Right renal pelvis (tissue), 4 donors: ENCODE results near the gene ADD2. TPM values are rescaled to one million over a fixed set of nuclear protein-coding genes. Genes with fewer than 3 reads are reported as not detected.

ENCODE experiments used
- DNase-seq, 4 donors: peaks; one replicate each; pipeline ENCODE4 v3.0.0-alpha.2; 2013; ENCODE audit warnings: low read depth in 4 of 4, low spot score in 3 of 4, missing footprints in 1 of 4
- polyA plus RNA-seq, 4 donors: library from polyadenylated mRNA; unstranded; fragments of 120-200 nt; gene quantifications; one replicate each; pipeline ENCODE4 v1.2.1, GENCODE V29; 2013; ENCODE audit not compliant: insufficient read length in 4 of 4

ADD2 gene
- polyA plus RNA-seq, 4 donors = 5.0 to 5.6 (median 5.3) TPM

DNA sequence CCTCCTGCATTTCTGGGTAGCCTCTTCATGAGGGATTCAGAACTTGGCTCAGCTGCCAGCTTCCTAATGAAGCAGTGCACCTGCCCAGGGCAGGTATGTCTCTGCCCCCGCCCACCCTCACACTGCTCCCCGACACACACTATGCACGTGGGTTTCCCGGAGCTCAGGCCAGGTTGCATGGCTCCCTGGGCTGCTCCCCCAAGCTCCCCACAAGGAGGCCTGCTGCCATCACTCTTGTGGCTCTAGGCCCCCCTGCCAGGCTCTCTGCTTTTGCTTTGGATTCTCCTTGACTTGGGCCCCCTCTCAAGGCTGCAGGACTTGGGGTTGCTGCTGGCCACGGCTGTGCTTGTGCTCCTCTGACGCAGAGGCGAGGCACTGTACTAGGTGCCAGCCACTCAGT is 43.6 kb downstream of the ADD2 start:
- no peak for DNase-seq

DNA sequence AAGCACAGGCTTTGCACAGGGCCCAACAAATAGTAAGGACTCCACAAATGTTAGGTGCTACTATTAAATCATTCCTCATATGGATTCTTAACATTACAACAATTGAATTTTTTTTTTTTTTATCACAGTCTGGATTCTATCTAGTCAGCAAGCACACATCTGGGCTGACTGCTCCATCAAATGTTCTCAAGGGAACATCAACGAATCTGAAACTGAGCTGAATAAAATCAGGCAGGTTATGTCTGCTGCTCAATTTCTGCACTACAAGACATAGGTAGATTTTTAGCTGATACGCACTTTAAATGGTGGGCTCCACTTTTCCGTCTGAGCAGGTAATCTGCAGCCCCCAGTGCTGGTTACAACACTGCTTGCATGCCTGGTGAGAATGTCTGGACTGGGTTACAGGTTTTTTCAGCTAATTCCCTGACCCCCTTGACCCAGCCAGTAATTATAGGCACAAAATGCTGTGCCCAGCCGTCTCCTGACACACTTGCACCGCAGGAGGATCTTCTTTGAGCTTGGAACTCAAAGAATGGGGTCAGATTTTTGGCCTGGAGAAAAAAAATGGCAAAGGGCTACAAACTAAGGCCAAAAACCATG is 44.6 kb downstream of the ADD2 start:
- no peak for DNase-seq

DNA sequence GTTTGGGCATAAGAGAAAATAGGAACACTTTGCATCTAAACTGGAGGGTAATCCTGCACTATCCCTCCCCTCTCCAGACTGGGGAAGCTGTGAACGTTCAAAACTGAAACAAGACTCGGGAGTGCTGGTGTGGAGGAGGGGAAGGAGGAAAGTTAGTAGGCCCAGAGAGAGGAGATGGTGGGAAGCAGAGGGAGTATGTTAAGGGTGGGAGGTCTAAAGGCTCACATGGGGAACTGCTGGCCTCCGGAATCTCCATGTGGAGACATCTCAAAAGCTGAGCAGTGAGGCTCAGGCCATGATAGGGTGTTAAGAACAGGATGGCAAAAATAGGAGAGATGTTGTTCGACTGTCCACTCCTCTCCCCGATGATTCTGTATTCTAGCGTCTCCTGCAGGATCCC is 47.9 kb downstream of the ADD2 start:
- DNase-seq = no peak

DNA sequence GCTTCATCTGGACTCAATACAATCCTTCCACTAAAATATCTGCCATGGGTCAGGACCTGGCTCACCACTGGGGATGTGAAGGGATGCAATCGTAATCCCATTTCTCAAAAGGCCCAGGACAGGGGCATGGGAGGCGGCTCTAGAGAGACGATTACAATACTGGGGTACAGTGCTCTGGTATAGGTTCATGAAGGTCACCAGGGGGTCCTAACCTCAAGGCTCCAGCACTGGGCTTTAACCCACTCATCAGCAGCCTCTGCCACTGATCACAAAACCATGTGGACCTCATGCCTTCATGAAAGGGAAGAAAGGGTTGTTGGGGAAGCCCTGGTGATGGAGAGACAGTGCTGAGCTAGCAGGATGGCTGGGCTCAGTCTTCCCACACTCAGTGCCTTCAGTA is 48.8 kb downstream of the ADD2 start:
- DNase-seq = no peak

DNA sequence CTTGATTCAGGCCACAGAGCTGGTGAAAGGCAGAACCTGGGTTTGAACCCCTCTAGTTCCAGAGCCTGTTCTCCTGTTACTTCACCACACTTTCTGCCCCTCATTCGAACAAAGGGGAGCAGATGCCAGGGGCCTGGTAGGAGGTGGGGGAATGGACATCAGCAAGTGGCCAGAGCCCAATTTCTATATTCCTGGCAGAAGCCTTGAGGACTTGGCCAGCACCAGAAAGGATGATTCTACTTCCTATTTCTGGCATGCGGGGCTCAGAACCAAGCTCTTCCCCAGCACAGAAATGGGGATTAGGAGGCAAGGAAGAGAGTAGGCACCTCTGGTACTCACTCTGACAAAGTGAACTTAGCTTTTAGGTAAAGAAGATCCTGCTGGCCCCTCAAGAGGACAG is 49.3 kb downstream of the ADD2 start:
- DNase-seq = no peak

DNA sequence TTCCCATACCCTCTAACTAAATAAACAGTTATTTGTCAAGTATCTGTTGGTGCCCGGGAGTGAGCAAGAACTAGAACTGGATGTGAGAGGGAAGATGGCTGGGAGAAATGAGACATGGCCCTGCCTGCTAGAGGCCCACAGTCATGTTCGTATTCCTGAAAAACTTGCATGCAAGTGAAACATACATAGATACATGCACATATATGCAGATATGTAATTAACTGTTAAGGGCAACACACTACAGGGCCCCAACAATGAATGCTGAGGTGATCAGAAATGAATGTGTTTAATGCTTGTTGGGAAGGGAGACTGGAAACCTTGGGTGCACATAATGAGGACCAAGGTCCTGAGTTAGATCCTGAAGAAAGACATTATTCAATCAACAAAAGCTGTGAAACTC is 49.8 kb downstream of the ADD2 start:
- no peak for DNase-seq

DNA sequence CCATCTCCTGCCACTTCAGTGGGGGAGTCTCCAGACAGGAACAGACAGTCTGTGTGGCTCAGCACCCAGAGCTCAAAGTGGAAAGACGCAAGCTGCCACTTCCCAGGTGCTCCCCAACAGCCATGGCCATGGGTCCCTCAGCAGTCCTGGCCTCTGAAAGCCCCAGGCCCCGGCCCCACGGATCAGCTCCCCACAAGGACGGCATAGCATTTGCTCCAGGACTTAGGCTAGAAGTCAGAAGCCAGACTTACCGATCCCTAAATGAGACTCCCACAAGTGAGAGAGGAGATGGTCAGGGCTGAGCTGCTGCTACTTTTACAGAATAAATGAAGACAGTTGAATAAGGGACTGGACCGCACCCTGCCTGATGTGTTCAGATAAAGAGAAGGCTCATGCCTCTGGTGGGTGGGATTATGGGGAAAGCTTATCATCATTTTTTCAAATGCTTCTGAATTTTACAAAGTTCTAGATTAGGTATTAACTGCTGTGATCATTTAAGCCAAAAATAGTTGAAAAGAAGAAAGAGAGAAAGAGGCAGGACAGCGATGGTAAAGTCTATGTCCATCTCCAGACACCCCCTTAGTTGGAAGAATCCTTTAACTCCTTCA is 50.5 kb downstream of the ADD2 start:
- no peak for DNase-seq

DNA sequence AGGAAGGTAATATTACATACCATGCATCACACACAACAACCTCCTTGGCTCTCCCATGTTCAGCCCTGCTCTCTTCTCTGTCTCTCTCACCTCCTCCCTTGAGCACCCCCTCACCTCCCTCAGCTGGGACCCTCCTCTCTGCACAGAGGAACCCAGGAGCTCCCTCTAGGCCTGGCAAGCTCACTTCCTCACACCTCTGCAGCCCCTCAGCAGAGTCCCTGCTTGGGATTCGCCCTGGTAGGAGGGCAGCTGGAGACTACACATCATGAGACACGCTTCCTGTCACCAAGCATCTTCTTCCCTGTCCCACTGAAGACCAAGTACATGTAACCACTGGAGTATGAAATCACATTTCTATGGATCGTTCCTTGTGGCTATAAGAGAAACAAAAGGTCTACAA is 51.0 kb downstream of the ADD2 start:
- DNase-seq = no peak

DNA sequence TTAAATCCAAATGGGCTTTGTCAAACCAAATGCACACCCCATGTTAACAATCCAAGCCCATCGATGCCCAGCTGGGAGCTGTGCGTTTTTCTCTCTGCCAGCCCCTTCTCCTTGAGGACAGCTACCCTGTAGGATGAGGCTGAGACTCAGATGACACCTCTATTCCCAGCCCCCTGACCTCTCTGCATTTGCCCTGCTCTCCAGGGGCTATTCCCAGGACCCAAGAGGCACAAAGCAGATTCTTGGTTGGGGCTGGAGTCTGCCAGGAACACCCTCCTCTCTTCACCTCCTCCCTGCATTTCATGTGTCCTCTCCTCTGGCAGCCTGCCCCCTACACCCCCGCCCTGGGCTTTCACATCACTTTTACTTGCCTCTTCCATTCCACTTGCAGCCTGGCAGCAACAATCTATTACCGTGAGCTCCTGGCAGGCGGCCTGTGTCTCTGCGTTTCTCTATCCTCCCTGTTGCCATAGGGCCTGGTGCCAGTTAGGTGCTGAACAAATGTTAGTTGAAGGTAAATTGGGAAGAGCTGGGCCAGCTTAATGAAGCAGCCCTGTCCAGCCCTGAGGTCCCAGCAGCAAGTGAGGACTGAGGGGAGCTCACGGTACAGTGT is 51.8 kb downstream of the ADD2 start:
- no peak for DNase-seq

DNA sequence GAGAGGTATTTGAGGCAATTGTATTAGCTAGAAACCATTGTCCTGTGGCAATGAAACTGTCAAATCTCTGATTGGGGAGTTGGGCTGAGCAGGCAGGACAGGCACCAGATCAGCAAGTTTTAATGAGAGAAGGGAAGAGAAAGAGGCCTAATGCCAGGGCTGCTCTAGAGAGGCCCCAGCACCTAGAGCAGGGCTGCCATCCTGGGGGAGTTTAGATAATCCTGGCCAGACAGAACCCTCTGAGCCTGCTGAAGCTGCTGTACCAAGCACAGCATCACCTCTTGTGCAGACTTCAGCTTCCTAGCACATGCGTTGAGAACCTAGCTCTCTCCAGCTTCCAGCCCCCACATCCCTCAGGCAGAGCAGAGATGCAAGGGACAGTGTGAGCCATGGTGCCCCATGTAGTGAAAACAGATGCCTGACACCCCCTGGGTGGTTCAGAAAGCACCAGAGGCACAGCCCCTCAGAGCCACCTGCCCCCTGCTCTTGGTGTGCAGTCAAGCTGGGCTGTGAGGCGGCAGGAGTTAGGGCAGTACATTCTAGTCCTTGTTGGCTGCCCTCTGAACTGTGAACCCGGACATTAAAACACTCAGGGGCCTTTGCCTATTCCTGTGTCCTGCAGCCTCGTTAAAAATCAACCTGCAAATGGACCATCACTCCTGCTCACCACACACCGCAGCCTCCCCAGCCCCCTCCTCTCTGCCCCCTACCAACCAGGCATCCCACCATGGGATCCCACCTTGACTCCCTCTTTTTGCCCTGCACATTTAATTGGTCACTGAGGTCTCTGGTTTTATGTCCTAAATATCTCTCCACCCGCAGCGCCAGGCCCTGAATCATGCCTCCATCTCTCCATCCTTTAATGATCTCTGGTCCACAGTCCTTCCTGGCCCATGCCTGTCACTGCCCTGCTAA is 52.7 kb downstream of the ADD2 start:
- no peak for DNase-seq

DNA sequence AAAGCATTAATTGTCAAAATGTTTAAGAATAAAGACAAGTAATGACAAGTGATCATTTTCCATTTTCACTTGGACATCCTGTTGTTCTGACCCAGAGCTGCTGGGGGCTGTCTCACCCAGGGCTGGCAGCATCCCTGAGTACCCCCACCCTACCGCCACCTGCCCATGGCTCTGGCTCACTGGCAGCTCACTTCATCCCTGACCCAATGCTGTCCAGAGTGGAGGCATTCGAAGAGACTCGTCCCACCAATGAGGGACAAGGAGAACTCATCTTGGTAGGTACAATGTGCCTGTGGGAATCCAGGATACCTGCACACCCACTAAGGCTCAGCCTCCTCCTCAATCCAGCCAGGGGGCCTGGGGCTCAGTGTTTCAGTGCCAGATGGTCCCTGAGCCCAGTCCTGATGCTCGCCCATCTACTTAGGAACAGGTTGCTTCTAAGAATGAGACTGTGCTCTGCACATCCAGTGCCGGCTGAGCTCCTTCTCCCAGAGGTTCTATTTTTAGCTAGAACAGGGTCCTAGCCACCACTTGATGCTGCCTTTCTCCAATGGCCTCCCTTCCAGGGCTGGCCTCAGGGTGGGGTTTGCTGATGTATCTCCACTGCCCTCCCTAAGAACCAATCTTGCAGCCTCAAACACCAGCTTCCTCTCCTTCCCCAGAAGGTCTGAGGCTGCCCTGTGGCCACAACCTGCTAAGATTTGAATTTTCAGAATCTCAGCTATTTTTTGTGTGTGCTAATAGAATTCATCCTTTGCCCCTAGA is 53.7 kb downstream of the ADD2 start:
- no peak for DNase-seq

DNA sequence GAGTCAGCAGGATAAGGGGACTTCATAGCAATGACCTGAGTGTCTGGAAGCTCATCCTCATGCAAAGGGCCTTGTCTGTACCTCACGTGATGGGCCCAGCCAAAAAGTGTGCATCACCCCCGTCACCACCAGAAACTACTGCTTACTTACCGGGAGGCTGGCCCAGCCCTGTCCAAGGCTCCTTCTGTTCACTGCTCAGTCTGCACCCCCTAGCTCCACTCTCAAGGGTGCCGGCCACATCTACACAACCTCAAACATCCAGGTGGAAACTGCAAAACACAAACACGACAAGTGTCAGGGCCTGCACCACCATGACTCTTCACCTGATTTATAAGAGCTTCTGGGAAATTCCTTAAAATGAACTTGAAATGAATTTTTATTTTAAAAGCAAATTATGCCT is 55.1 kb downstream of the ADD2 start:
- no peak for DNase-seq

DNA sequence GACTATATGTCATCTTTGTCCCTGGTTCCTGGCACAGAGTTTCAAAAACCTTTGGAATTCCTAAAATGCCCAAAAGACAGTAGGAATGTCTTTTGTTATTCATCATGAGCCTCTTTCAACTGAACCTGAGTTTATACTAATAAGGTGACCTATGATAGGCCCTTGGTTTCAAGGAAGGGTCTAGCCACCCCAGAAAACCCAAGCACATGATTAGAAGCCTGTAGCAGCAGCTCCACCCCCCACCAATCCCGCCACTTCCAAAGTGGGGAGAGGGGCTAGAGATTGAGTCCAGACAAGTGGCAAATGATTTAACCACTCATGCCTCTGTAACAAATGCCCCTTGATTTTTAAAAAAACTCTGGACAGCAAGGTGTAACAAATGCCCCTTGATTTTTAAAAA is 56.8 kb downstream of the ADD2 start:
- DNase-seq = no peak

DNA sequence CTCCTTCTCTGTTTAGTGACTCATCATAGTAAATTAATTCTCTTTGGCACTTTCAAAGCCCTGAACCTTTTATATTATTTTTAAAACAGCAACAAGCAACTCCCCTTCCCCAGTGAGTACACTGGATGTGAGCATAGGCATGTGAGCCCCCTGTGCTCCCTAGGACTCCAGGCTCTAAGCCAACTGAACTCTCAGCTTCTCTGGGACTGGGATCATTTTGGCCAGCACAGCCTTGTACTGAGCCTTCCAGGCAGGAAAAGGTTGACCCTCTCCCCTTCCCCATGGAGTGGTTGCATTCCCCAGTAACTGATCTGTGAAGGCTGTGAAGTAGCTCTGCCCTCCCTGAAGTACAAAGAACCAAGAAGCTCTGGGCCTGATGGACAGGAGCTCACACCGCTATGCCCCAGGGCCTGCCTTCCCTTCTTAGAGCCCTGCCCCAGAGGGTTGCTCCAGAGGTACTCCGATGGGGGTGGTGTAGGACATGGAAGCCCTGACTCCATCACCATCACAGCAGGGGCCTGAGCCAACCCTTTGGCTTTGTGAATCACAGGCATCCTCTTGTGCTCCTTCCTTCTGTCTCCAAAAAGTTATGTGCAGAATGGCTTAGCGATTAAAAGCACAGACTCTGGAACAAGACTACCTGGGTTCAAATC is 57.8 kb downstream of the ADD2 start:
- no peak for DNase-seq

DNA sequence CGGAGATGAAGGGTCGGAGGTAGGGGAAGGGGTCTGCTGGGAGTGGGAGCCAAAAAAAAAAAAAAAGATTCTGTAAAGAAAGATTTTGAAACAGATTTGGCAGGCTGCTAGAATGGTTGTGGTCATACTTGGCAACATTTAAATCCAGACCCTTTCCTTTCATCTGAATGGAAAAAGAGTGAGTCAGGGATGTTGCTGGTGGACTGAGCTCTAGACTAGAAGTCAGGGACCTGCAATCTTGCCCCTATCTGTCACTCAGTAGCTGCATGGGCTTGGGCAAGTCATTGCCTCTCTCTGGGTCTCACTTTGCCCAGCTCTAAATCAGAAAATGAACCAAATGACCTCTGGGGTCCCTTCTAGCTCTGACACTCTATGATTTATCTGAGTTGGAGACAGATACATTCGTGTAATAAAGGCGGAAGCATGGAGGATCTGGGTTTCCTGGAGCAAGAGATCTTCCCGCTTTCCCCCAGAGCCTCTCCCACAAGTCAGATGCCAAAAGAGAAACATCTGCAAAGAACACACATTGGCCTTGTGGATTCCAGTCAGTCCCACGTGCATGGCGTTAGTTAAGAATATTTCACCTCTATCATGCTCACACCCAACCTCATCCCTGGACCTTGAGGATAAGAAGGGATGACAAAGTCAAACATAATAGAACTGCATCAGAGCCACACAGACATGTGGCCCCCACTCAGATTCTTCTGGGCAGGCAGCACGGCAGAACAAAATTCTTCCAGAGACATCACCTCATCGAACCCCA is 58.5 kb downstream of the ADD2 start:
- DNase-seq = no peak

DNA sequence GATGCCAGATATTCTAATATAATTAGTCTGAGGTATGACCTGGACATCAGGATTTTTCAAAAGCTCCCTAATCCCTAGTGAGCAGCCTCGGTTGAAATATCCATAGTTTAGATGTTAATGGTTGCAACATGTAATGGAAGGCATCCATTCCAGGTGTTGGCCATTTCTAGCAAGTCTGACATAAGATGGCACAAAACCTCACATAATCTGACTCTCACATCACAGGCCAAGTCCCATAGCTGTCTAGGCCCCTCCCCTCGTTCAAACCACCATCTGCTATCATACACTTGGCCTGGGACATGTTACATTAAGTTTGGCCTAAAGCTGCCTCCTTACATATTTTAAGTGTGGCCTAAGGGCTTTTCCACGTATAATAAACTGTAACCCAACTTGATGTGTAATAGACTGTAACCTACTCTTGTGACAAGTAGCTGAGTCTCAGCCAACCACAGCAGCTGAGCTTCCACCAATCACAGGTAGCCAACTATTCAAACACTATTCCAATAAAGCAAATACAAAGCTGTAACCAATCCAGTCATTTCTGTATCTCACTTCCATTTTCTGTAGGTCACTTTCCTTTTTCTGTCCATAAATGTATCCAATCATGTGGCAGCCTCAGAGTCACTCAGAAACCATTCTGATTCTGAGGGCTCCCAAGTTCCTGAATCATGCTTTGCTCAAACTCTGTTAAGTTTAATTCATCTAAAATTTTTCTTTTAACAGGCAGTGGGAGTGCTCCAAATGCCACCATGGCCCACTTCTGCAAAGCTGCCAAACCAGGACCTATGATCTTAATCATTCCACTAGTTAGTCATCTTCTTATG is 59.4 kb downstream of the ADD2 start:
- no peak for DNase-seq

DNA sequence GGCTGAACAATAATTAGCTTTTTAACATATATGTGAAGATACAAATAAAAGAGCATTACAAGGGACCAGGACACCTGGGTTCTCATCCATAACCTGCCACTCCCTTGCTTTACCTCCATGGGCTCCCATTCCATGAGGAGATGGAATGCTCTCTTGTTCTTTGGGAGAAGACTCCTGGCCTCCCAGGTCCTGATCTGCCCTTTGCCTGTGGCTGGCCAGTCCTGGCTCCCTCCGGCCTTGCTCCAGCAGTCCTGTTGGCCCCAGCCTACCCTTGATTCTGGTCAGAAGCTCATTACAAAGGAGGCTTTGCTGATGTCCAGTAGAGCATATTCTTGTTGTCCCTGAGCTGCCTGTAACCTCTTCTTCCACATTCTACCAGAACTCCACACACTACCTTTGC is 60.3 kb downstream of the ADD2 start:
- DNase-seq = no peak

DNA sequence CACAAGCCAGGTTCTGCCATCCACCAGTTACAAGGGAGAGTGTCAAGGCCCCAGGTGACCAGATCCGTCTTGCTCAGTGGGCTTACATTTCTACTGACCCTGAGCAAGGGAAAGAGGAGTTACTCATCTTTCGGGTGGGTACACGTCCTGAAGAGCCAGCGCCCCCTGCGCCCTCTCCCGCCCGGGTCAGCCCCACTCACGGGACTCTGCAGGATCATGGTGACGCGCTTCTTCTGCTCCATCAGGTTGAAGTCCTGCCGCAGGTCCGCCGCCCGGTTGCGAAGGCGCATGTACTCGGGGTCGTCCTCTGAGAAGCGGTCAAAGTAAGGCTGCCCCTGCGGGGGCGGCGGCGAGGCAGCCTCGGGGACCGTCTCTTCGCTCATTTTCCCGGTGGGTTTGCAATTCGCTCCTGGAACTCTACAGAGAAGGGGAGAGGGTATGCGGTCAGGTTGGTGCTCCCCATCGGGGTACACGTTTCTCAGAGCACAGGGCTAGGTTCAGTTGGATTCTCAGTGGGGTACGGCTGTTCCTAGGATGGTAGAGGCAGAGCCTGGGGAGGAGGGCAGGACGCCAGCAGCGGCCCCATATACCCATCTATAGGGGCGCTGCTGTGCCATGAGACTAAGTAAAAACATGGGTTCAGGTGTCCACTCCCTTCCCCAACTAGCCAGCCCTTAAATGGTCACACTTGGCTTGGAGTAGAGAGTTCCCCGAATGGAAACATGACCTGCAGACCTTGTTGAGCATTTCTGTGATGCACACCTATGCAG is 61.8 kb downstream of the ADD2 start:
- no peak for DNase-seq
